ENCODE measurements around the gene DIAPH1.

The DIAPH1 gene

DNA sequence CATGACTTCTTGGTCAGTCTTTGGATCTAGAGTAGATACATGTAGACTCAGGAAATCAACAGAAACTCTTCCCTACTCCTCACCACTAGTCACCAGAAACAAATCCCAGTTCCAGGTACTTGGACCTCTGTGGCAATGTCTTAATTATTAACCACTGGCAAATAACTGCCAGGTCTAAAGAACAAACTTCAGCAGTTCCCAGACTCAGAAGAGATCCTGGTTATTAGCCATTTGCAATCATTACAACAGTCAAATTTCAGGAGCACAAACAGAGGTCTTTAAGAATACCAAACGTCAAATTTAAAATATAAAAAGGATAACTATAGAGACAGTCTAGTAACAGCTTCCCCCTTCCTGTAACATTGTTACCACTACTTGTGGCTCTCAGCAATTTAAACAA, 10.2 kb downstream of the DIAPH1 start:
- peaks cover 56% of the 10 kb centered on the region for H3K36me3 ChIP-seq (ENCODE audit: low read depth)
- peaks cover 41% of the 10 kb centered on the region for H3K4me1 ChIP-seq (ENCODE audit: insufficient read depth, poor library complexity, severe bottlenecking)
- peak overlapping the region; percentile 4 for H3K27ac ChIP-seq (ENCODE audit: poor library complexity, severe bottlenecking)
- H3K27me3 ChIP-seq (ENCODE audit: insufficient read depth, poor library complexity, severe bottlenecking), result no peaks in the 10 kb centered on the region
- no peak overlapping the region for H3K4me3 ChIP-seq (ENCODE audit: severe bottlenecking)
- DNase-seq (ENCODE audit: low spot score) (no peak), ATAC-seq (ENCODE audit: low read depth) (no peak)
- TF ChIP-seq, protein P1, sequence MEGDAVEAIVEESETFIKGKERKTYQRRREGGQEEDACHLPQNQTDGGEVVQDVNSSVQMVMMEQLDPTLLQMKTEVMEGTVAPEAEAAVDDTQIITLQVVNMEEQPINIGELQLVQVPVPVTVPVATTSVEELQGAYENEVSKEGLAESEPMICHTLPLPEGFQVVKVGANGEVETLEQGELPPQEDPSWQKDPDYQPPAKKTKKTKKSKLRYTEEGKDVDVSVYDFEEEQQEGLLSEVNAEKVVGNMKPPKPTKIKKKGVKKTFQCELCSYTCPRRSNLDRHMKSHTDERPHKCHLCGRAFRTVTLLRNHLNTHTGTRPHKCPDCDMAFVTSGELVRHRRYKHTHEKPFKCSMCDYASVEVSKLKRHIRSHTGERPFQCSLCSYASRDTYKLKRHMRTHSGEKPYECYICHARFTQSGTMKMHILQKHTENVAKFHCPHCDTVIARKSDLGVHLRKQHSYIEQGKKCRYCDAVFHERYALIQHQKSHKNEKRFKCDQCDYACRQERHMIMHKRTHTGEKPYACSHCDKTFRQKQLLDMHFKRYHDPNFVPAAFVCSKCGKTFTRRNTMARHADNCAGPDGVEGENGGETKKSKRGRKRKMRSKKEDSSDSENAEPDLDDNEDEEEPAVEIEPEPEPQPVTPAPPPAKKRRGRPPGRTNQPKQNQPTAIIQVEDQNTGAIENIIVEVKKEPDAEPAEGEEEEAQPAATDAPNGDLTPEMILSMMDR (IDR thresholded peaks at IDR 0.05; ENCODE audit: poor library complexity, severe bottlenecking), result no peak
- no peaks in the 10 kb centered on the region for H3K9me3 ChIP-seq (ENCODE audit: severe bottlenecking)

DNA sequence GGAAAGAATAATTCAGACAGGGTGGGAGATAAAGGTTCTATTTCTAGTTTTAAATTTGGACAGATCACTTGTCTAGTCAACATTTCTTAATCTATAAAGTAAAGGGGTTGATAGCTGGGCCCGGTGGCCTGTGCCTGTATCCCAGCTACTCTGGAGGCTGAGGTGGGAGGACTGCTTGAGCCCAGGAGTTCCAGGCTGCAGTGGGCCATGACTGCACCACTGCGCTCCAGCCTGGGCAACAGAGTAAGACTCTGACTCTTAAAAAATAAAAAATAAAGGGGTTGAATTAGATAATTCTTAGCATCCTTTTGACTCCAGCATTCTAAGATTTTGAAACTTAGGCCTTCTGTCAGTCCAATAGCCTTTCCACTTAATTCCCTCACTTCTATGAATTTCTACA, 10.8 kb downstream of the DIAPH1 start:
- DNase-seq (ENCODE audit: low spot score) (no peak), ATAC-seq (ENCODE audit: low read depth) (no peak)
- TF ChIP-seq, protein P1 (IDR thresholded peaks at IDR 0.05; ENCODE audit: poor library complexity, severe bottlenecking), result no peak
- Histone ChIP-seq H3K4me3 (ENCODE audit: severe bottlenecking) (no peak overlapping the region), H3K27ac (ENCODE audit: poor library complexity, severe bottlenecking) (no peak overlapping the region), H3K36me3 (ENCODE audit: low read depth) (peaks cover 56% of the 10 kb centered on the region), H3K27me3 (ENCODE audit: insufficient read depth, poor library complexity, severe bottlenecking) (no peaks in the 10 kb centered on the region), H3K4me1 (ENCODE audit: insufficient read depth, poor library complexity, severe bottlenecking) (peaks cover 46% of the 10 kb centered on the region), H3K9me3 (ENCODE audit: severe bottlenecking) (no peaks in the 10 kb centered on the region)

DNA sequence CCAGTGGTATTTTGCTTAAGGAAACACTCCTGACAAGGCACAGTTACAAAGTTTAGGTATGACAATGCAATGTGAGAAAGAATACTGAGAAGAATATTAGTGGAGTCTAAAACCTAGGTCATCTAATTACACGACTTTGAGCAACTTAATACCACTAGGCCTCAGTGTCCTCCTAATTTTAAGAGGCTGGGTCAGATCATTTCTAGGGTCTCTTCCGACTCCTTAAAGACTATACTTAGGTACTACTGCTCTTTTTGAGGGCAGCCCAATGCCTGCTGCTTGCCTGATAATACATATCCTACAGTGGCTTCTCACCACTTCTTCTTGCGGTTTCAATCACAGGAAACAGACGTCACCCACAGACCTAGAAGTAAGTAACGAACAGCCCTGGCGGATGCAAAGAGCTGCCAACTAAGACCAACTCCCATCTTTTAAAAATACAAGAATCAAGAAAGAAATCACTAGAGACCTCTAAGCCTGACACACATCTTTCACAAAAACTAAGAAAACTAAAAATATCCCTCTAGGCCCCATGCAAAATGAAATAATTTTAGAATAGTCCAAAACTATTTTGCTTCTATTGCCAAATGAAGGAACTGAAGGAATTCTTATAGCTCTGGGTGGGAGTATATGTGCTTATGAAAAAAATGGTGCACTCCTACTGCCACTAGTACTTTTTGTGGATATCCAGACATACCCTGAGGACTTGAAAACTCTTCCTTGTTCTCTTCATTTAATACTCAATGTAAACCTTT, 13.1 kb downstream of the DIAPH1 start:
- Histone ChIP-seq H3K4me1 (ENCODE audit: insufficient read depth, poor library complexity, severe bottlenecking) (peaks cover 51% of the 10 kb centered on the region), H3K27me3 (ENCODE audit: insufficient read depth, poor library complexity, severe bottlenecking) (no peaks in the 10 kb centered on the region), H3K4me3 (ENCODE audit: severe bottlenecking) (no peak overlapping the region), H3K9me3 (ENCODE audit: severe bottlenecking) (no peaks in the 10 kb centered on the region), H3K36me3 (ENCODE audit: low read depth) (peaks cover 44% of the 10 kb centered on the region), H3K27ac (ENCODE audit: poor library complexity, severe bottlenecking) (peak overlapping the region; percentile 75)
- DNase-seq (ENCODE audit: low spot score) (no peak), ATAC-seq (ENCODE audit: low read depth) (no peak)
- TF ChIP-seq, protein P1 (IDR thresholded peaks at IDR 0.05; ENCODE audit: poor library complexity, severe bottlenecking), result no peak

DNA sequence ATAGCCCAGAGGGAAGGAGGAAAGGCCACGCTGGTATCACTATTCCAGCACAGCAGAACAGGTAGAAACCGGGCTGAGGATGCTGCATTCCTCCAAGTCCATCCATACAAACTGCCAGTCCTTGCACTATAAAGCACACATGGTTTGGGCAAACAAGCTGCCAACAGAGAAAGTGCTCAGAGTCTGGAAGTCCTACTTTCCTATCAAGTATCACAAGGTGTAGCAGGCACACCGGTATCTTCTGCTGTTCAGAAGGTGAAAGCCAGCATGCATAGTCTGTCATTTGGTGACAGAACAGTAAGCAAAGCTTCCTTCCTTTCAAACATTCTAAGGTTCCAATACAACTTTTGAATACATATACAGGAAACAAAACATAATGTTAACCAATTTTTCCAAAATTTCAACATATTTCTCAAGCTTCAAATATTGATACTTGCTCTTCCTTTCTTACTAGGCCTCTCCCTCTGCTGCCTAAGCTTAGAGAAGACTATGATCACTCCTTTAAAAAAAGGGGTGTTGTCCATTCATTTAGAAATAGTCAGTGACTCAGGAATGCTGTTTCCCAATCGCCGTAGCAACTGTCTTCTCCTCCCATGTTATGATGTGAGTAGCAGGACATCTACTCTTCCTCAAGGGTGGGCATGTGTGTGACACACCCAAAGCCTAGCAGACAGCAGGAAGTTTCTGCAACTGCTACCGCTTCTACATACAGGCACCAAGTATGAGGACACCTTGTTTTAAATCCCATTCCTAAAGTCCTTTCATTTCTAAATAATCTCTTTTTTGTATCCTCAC, 14.7 kb downstream of the DIAPH1 start:
- DNase-seq (ENCODE audit: low spot score), result peak; percentile 83
- Histone ChIP-seq H3K4me1 (ENCODE audit: insufficient read depth, poor library complexity, severe bottlenecking) (peaks cover 51% of the 10 kb centered on the region), H3K27ac (ENCODE audit: poor library complexity, severe bottlenecking) (peak overlapping the region; percentile 75), H3K36me3 (ENCODE audit: low read depth) (peaks cover 33% of the 10 kb centered on the region), H3K9me3 (ENCODE audit: severe bottlenecking) (no peaks in the 10 kb centered on the region), H3K27me3 (ENCODE audit: insufficient read depth, poor library complexity, severe bottlenecking) (no peaks in the 10 kb centered on the region), H3K4me3 (ENCODE audit: severe bottlenecking) (no peak overlapping the region)
- peak; percentile 98 for ATAC-seq (ENCODE audit: low read depth)
- TF ChIP-seq, protein P1 (IDR thresholded peaks at IDR 0.05; ENCODE audit: poor library complexity, severe bottlenecking), result no peak

Data from RWPE2 (cell line).